IPS DF 4.7 (cell line): ENCODE results near the gene MRPL18.
A peak's percentile ranks its signal among the peaks of the same experiment; 100 is the strongest.
"Not testable (repeated sequence)": the region's sequence is repeated elsewhere in the genome, so short reads cannot be mapped to it uniquely, and the experiment has no call there.

Source experiments
- DNase-seq: peaks from one replicate; pipeline ENCODE4 v3.0.0-alpha.2; 2013; ENCODE audit warnings: low spot score; ENCODE audit errors: extremely low read depth

The MRPL18 gene

GRCh38 chr6:159790149-159790955, at the start of gene MRPL18:
TSS of gene MRPL18 (plus strand) at chr6:159790467. CDS start at chr6:159790588, 121 bp downstream.
- DNase-seq, result peak; percentile 95

- no peak for DNase-seq
Observed at GRCh38 chr6:159742165-159742564, 48.1 kb upstream of the MRPL18 start.

DNA sequence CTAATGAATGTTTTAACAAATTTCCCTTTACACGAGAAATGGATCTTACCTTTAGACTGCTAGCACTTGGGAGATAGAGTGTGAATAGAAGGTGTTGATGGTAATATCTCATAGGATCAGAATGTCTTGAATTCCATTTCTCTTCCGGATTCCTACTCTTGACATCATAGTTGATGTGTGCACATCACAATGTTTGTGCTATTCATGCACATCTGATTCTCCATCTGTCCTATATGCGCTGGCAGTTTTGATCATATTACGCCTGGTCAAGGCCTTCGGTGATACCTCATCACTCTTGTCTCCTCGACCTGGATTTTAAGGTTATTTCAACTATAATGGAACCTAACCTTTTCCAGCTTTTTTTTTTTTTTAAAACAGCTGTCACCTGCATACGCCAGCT, 45.2 kb upstream of the MRPL18 start:
- no peak for DNase-seq

- no peak for DNase-seq
Observed at GRCh38 chr6:159746759-159747158, 43.5 kb upstream of the MRPL18 start.

GRCh38 chr6:159748127-159748526, 42.1 kb upstream of the MRPL18 start:
- DNase-seq, result not testable (repeated sequence)

GRCh38 chr6:159751448-159751847, 38.8 kb upstream of the MRPL18 start:
- no peak for DNase-seq

- DNase-seq, result no peak
Observed at GRCh38 chr6:159753081-159753872, 37.0 kb upstream of the MRPL18 start.

GRCh38 chr6:159754401-159754800, 35.9 kb upstream of the MRPL18 start:
- no peak for DNase-seq

- DNase-seq, result no peak
Observed at GRCh38 chr6:159754959-159755914, 35.0 kb upstream of the MRPL18 start.

DNA sequence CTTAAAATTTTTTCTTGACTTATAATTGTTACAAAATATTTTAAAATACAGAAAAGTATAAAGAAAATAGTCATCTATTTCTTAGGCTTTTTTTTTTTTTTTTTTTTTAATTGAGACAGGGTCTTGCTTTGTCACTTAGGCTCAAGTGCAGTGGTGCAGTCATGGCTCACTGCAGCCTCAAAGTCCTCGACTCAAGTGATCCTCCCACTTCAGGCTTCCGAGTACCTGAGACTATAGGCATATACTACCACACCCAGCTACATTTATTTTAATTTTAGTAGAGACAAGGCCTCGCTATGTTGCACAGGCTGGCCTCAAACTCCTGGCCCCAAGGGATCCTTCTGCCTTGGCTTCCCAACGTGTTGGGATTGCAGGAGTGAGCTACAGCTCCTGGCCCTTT, 33.8 kb upstream of the MRPL18 start:
- DNase-seq, result no peak

DNA sequence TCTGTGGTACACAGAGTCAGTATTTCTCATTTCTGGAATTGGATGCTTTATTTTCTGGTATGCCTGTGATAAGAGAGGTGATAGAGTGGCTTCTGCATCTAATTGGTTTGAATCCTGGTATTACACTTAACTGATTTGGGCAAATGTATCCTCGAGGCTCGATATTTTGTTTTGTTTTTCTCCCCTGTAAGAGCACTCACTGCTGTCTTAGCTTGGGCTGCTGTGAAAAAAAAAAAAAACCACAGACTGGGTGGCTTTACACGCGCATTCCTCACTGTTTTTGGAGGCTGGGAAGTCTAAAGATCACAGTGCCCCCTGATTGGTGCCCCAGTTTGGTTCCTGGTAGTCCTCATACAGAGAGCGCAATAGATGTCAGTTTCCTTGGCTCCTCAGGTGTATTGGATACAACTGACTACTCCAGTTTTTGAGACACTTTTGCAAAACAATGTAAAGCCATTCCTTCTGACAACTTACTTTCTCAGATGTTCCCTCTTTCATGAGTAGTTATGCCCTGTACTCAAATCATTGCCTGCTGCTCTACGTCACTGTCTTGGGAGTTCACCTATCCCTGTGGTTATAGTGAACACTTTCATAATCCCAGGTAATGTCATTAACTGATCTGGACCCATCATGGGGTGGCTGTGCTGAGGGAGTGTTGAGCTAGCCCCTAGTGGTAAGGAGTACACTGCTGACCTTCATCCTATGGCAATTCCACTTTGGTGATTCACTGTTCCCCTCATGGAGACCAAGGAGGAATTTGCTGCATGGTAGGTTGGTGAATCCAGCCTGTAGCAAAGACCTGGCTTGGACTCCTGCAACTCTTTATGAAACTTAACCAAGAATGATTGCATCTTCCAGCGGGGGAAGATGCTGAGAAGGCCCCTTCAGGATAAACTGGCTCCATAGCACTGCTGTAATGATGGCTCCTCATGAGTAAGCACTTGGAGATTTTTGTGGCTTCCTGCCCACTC, 32.0 kb upstream of the MRPL18 start:
- no peak for DNase-seq

- no peak for DNase-seq
Observed at GRCh38 chr6:159759645-159760044, 30.6 kb upstream of the MRPL18 start.

DNA sequence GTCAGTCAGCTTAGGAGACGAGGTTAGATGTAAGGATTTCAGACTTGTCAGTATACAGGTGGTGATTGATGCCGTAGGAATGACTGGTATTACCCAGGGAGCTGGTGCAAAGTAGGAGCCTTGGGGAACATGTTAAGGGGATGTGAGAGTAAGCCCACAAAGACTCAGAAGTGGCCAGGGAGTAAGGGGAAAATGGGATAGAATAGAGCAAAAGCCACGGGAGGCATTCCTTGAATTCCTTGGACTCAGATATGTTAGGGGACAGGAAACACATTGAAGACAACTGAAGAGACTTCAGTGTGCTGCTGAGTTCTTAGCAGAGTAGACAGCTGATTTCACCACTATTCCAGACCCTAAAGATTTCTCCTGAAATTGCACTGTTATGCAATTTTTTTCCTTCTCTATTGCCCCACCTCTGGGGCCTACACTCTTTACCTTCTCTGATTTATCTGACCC, 29.6 kb upstream of the MRPL18 start:
- no peak for DNase-seq

DNA sequence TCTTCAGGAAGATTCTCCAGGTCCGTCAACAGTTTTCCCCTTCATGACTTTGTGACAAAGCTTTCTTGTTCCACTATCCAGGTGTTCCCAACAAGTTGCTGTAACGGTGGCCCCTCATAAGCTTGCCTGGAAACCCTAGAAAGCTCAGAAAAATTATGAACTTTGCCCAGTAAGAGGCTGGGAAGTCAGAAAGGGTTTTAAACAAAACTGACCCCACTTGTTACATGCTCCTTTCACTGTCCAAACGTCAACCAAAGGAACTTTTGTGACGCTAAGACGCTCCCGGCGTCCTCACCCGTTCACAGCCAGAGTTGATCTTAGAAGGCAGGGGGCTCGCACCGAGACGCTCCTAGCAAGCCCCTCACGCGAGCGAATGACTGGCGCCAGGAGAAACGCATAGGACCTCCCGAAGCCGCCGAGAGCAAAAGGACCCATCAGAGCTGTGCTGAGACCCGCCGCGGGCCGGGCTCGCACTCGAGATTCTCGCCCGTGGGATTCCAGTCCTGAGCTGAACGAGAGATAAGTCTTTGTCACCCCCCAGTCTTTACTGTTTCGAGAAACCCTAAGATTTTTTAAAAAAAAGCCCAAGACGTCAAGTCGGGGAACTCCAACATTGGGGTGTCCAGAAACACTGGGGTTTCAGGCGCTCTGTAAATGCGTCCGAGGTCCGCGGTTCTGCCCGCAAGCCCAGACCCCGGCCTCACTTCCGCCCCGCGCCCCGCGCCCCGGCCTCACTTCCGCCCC, 29.0 kb upstream of the MRPL18 start:
- DNase-seq, result no peak

- DNase-seq, result no peak
Observed at GRCh38 chr6:159761873-159762680, 28.2 kb upstream of the MRPL18 start, which contains the start of gene ACAT2. TSS of gene ACAT2 (plus strand) at chr6:159762045. CDS start at chr6:159762088, 43 bp downstream.

DNA sequence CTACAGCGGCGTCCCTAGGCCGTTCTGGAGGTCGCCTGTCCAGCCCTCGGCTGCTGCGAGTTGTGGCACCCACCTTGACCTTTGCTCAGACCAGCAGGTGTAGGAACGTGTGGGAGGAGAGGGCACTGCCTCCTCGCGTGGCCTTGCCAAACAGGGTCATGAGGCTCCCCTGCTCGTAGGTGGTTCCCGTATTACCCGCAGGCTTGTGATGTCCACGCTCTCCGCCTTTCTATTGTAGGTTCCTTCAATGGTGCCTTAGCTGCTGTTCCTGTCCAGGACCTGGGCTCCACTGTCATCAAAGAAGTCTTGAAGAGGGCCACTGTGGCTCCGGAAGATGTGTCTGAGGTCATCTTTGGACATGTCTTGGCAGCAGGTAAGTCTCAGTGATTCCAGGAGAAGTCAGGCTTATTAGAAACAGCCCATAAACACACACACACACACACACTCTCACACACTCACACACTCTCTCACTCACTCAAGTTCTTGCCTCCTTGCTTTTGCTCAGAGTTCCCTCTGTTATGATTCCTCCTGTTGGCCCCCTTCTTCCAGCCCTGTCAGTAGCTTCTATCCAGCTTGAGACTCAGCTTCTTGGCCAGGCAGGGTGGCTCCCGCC, 27.5 kb upstream of the MRPL18 start:
- no peak for DNase-seq

DNA sequence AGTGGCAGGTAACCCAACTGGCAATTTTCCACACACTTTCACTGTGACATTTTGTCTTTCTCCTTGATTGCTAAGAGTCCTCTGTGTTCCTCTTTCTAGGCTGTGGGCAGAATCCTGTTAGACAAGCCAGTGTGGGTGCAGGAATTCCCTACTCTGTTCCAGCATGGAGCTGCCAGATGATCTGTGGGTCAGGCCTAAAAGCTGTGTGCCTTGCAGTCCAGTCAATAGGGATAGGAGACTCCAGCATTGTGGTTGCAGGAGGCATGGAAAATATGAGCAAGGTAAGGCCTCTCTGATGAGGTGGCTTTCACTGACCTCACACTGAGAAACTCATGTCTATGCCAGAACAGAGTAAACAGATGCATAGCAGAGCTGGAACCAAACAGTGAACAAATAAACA, 23.4 kb upstream of the MRPL18 start:
- DNase-seq, result no peak

DNA sequence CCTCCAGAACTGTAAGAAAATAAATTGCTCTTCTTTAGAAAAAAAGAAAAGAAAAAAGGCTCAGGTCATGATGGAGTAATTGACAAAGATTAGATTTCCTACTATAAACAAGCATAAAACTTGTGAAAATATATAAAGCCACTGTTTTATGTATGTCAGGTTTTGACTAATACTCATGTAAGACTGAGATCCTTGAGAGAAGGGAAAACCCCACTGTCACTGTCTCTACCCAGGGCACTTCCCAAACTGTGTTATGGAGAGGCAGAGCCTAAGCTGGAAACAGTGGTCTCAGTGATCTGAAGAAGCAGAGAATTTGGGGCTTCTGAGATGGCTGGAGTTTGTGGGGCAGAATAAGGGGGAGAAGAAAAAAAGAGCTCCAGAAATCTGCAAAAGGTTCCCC, 20.8 kb upstream of the MRPL18 start:
- DNase-seq, result no peak
